GM15510 (cell line): Measurements from ENCODE around the gene C11orf21.

Experiments
- POLR2A ChIP-seq: IDR thresholded peaks from 3 replicates; pipeline ENCODE4 v1.6.1; 2011; ENCODE audit warnings: borderline replicate concordance; ENCODE audit not compliant: insufficient read length; ENCODE audit errors: extremely low read depth

The C11orf21 gene

DNA sequence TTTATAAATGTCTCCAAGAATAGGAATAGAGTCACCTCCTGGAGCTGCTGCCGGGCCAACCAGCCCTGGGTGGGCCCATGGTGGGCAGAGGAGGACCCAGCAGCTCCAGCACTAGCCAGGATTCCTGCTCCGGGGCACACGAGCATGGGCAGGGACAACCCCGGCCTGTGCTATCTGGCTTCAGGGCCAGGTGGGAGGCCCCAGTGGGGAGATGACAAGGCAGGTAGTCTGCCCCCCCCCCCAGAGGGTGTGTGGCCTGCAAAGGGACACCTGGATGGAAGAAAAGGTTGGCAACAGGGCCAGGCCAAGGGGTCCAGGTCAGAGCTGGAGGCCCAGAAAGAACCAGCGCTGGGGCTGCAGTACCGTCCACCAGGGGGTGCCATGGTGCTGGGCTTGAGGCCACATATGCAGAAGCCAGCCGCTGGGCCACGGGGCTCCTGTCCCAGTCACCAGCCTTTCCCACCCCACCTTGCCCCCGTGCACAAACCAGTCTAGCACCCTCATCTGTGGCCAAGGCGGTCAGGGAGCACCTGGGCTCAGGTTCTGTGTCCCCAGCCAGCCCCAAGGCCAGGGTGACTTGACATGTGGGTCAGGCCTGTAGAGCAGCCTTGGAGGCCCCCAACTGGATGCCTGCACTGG, 3.5 kb upstream of the C11orf21 start:
- no peak for TF ChIP-seq POLR2A

- no peak for TF ChIP-seq POLR2A
Measured at GRCh38 chr11:2304506-2305139, 2.9 kb upstream of the C11orf21 start.

GRCh38 chr11:2303627-2304505, 2.1 kb upstream of the C11orf21 start:
- no peak for TF ChIP-seq POLR2A

DNA sequence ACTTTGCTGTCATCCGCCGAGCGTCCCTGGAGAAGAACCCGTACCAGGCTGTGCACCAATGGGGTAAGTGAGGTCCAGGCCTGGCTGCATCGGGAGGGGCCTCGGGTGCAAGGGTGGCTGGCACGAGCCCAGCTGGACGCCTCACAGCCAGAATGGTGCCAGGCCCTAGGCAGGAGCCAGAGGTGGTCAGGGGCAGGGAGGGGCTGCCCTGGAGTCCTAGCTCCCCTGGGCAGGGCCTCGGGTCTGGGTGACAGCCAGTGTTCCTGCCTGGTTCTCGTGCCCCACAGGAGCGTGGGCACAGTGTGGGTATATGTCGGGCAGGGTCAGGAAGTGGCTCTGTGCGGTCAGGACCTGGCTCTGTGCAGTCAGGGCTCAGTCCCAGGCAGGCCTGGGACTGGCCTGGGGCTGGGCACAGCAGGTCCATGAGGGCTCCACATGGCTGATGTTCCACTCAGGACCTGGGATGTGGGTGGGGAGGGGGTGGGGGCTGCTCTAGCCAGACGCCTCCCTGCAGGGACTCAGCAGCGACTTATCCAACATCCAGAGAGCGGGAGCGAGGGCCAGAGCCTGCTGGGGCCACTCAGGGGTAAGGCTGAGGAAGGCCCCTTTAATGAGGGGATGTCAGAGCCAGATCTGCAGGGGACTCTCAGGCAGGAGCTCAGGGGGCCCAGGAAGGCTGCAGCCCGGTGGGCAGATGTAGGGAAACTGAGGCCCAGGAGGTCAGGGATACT, 1.3 kb upstream of the C11orf21 start:
- no peak for TF ChIP-seq POLR2A

- TF ChIP-seq POLR2A: no peak
Measured at GRCh38 chr11:2302306-2302895, 683 bp upstream of the C11orf21 start.

GRCh38 chr11:2300936-2301630, 635 bp downstream of the C11orf21 start:
- TF ChIP-seq POLR2A: no peak

DNA sequence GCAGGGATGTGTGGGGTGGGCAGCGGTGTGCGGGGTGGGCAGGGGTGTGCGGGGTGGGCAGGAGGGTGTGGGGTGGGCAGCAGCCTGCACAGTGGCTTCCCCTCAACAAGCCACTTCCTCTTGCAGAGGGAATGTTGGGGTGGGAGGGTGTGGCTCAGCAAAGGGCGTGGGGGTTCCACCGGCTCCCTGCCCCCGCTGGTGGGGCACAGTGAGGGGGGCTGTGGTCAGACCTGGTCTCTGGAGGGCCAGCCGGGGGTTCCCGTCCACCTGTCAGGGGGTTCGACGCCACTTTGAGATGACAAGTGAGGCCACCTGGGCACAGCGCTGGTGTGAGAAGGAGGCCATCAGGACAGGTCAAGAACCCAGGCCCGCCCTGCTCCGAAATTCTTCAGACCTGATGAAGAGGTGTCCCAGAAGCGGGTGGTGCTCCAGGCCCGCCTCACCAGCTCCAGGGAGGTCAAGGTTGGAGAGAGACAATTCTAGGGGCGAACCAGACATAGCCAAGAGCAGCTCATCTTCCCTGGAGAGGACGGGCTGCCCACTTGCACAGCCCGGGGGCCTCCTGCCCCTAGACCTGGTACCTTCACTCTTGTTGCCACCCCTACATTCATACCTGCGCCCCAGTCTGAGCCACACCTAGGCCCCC, 1.3 kb downstream of the C11orf21 start:
- TF ChIP-seq POLR2A: no peak

- no peak for TF ChIP-seq POLR2A
Measured at GRCh38 chr11:2299773-2300172, 1.9 kb downstream of the C11orf21 start.

DNA sequence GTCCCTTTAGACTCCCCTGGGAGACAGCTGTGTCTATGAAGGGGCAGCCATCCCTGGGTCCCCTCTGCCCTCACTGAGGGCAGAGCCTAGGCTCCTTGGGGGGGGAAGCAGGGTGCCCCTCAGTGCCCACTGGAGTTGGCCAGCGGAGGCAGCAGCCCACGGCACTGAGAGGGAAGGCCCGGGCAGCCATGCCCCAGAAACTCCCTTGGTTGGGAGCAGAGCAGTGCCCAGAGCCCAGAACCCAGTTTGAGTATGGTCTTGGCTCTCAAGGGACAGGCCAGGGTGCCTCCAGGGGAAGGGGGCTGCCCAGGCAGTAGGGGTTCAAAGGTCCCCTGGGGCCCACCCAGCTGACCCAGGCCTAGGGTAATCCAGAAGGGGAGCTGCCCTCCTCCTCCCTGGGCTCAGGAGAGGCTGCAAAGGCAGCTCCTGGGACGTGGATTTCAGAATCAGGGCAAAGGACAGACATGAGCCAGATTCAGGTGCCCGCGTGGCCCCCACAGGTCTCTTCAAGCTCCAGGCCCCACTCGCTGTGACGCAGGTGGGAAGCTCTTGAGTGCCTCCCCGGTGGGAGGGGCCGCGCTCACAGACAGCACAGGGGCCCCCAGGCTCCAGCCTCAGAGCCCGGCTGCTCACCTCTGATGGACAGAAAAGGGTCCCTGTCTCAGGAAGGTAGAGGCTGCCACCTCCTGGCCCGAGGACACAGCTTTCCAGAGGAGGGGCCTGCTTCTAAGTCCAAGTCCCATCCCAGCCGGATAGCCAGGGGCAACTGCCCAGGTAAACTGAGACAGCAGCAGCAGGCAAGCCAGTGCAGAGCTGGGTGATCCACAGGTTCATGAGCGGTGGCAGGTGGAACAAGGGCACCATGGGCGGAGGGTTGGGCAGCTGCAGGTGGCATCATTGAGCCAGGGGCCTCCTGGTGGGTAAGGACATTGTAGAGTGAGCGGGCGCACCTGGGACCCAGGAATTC, 2.6 kb downstream of the C11orf21 start:
- no peak for TF ChIP-seq POLR2A

GRCh38 chr11:2298131-2298794, 3.5 kb downstream of the C11orf21 start:
- no peak for TF ChIP-seq POLR2A

DNA sequence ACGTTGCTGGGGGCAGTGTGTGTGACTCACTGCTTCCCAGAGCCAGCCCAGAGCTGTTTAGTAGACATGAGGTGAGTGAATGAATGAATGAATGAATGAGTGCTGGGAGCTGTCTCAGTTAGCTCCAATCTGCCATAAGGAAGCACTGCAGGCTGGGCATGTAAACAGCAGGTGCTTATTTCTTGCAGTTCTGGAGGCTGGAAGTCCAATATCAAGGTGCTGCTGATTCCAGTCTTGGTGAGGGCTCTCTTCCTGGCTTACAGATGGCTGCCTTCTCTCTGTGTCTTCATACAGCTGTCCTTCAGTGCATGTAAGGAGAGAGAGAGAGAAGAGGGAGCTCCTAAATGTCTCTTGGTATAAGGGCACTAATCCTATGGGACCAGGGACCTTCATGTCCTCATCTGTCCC, 4.1 kb downstream of the C11orf21 start:
- TF ChIP-seq POLR2A: no peak
